HG03060 (cell line): ENCODE results near the gene NOP9.
"Not testable (repeated sequence)": the region's sequence is repeated elsewhere in the genome, so short reads cannot be mapped to it uniquely, and the experiment has no call there.

Source experiments
- ATAC-seq: cut with Tn5 transposase; IDR thresholded peaks from one replicate; pipeline ENCODE4 v1.9.1; 2021; ENCODE audit warnings: low read depth, moderate number of reproducible peaks; ENCODE audit not compliant: unreplicated experiment

The NOP9 gene

DNA sequence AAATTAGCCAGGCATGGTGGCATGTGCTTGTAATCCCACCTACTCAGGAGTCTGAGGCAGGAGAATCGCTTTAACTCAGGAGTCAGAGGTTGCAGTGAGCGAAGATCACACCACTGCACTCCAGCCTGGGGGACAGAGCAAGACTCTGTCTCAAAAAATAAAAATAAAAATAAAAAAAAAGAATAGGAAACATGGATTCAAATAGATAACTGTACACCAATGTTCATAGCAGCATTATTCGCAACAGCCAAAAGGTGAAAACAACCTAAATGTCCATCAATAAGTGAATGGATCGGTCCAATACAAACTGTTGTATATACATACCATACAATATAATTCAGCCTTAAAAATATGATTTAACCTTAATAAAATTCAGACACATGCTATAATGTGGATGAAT lies 43.2 kb downstream of the NOP9 start:
- ATAC-seq: no peak

DNA sequence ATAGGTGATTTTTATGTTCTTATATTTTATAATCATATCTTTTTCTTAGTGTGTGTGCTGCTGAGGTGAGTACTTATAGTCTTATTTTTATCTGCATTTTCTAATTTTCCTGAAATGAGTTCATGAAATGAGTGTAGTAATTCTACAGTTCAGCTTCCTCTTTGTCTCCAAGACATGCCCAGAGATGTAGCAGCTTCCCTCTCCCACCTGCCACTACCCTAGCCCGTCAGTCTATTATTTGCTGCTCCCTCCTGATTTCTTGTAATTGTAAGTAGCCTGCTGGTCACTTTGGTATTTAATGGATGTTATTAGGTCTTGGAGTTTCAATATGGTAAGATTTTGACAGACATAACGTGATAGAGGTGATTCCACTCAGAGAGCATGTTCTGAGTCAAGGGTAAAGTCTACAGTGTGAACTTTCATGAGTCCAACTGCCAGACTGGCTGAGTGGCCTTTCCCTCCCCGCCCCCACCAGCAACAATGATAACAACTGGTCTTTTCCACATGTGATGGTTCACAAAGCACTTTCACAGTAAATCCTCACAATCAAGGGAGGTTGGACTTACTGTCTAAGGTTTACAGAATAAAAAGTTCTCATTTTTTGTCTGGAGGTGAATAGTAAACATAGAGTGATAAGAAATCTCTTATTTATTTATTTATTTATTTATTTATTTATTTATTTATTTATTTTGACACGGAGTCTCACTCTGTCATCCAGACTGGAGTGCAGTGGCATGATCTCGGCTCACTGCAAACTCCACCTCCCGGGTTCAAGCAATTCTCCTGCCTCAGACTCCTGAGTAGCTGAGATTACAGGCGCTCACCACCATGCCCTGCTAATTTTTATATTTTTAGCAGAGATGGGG lies 44.4 kb downstream of the NOP9 start:
- ATAC-seq: no peak

DNA sequence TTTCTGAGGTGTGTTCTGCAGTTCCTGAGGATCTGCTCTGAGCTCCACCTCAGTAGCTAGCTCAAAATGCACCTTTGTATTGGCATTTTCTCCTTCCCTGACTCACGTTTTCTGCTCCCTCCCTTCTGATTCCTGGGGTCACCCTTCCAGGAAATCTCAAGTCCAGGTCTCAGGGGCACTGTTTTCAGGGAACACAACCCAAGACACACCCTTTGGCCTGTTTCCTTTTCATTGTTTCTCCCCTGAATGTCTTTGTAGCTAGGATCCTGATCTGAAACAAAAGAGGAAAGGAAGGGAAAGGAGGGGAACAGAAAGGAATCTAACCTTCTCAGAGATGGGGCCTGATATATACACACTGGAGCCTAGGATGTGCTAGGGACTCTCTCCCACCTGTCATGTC lies 47.5 kb downstream of the NOP9 start:
- ATAC-seq: no peak

DNA sequence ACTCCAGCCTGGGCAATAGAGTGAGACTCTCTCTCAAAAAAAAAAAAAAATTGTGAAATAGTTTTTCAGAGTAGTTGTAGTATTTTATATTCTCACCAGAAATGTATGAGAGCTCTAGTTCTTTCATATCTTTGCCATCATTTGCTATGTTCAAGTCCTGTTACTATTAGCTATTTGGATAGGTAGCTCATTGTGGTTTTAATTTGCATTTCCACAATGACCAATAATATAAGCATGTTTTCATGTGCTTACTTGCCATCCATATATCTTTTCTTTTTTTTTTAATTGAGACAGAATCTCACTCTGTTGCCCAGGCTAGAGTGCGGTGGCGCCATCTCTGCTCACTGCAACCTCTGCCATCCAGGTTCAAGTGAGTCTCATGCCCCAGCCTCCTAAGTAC lies 48.5 kb downstream of the NOP9 start:
- ATAC-seq: no peak

DNA sequence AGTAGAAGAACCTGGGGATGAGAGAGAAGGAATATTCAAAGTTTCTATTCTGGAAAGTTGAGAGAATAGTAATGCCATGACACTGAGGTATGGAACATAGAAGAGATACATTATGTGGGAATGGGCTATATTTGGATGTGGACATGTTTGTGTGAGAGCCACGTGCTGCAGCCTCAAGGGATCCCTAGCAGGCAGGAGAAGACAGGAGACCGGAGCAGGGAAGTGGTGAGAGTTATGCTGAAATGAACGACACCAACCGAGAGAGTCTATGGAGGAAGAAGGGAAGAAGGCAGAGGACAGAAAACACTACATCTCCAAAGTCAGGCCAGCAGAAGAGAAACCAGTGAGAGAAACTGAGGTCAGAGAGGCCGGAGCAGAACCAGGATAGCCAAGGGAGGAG lies 50.1 kb downstream of the NOP9 start:
- no peak for ATAC-seq

DNA sequence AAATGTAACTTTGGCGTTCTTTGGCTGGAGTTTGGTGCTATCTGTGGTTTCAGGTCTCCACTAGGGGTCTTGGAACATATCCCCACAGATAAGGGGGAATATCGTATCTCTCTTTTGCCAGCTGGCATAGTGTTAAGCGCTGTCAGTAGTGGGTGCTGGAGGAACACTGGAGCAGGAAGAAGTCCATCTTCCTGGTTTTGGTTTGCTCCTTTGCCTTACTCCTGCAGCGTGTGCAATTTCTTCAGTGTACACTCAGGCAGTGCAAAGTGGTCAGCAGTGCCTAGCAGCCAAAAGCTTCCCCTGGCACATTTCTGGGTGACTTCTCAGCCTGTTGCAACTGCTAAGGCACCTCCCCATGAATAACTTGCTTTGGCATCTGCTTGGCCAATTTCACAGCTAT lies 51.9 kb downstream of the NOP9 start:
- ATAC-seq: no peak

DNA sequence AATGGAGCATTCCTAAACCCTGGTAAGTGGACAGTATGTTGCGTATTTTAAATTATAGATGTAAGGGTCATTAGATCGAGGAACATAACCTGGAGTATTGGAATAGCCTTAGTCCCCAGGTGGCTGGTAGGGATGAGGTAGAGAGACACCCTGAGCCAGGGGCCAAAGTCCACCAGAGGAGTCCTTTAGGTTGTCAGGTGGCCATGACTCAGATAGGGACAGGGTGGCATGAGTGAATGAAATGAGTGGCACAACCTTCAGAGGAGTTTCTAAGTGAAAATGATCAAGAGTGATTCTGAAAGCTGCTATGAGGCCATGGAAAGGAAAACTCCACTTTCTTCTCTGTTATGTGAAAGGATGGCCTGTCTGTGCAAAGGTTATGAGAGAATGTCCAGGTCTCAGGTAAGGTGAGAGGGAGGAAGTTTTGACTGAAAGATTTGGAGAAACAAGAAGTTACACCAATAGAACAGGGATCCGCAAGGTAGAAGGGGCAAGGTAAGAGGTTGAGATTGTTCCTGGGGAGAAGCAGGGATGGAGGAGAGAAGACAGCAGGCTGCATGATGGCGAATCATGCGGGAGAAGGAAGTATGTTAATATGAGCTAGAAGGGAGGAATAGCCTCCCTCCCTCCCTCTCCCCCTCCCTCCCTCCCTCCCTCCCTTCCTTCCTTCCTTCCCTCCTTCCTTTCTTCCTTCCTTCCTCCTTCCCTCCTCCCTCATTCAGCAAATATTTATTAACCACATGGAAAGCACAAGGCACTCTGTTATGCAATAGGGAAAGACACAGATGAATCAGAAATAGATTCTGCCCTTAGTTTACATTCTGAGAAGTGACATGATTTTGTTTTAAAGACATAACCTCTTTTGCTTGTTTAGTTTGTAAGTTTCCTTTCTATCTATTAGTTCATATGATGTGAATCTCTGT lies 54.2 kb downstream of the NOP9 start:
- no peak for ATAC-seq

DNA sequence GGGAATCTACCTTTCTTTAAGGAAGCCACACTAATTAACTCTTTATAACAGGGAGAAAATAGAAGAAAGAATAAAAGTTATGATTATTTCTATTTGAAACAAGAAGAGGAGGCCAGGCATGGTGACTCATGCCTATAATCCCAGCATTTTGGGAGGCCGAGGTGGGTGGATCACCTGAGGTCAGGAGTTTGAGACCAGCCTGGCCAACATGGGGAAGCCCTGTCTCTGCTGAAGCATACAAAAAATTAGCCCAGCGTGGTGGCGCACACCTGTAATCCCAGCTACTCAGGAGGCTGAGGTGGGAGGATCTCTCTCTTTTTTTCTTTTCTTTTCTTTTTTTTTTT lies 54.8 kb downstream of the NOP9 start:
- not testable (repeated sequence) for ATAC-seq

DNA sequence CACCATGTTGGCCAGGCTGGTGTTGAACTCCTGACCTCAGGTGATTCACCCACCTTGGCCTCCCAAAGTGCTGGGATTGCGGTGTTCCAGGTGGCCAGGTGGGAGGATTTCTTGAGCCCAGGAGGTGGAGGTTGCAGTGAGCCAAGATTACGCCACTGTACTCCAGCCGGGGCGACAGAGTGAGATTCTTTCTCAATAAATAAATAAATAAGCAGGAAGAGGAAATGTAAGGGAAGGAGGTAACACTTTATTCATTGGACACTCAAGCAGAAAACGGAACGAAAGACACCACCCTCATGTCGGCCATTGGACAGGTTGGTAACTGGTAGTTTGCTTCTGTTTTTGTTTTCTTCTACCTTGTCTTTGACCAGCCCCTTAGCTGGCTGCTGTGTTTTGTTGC lies 55.4 kb downstream of the NOP9 start:
- no peak for ATAC-seq

DNA sequence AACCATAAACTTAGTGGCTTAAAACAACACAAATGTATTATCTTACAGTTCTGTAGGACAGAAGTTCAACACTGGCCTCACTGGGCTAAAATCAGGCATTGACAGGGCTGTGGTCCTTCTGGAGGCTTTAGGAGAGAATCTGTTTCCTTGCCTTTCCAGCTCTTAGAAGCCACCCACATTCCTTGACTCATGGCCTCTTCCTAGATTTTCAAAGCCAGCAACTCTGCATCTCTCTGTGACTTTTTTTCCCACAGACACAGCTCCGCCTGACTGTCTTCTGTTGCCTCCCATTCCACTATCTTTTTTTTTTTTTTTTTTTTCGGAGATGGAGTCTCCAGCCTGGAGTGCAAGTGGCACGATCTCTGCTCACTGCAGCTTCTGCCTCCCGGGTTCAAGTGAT lies 56.6 kb downstream of the NOP9 start:
- ATAC-seq: no peak
